ENCODE measurements around the gene RBMS1.

DNA sequence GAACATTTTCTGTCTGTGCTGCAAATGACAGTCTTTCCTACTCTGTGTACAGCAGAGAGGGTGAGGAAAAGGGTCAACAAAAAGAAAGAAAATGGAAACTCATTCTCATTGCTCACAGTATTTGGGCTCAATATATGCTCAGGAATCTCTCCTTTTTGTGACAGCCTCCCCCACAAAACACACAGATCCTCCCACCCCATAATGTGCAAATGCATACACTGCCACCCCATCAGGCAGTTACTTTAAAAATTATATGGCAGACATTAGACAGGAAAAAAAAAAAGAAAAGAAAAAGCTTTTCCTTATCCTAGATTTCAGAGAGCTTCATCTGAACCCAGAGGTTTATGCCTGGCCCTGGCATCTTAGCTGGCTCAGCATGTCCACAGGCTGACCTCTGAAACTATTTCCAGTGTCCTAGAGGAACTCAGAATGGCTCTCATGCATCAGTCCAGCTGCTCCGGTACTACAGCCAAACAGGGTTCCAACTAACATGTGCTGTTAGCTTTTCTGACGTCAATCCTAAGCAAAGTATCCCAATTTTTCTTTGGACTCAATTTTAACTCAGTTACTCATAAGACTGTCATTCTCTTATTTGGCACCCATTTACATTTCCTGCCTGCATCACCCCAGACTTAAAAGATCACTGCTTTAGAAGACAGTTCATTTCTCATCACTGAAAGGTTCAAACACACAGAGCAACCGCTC lies 105.9 kb downstream of the RBMS1 start:
- TF ChIP-seq YY1 (IDR thresholded peaks at IDR 0.05; ENCODE audit: insufficient read depth, insufficient replicate concordance, low read depth, low read length) (no peak), TARDBP (CRISPR knock-in tag; IDR thresholded peaks at IDR 0.05) (no peak), CEBPB (IDR thresholded peaks at IDR 0.05; ENCODE audit: borderline replicate concordance, low read depth, low read length) (no peak), POLR2A (IDR thresholded peaks at IDR 0.05; ENCODE audit: insufficient read depth in 1 of 2, low read depth in 2 of 2, low read length in 2 of 2) (no peak), JUND (CRISPR knock-in tag; IDR thresholded peaks at IDR 0.05) (no peak), MEF2D (CRISPR knock-in tag; IDR thresholded peaks at IDR 0.05) (no peak), RARG (CRISPR knock-in tag; IDR thresholded peaks at IDR 0.05; ENCODE audit: low read depth) (no peak), ZBTB8A (CRISPR knock-in tag; IDR thresholded peaks at IDR 0.05; ENCODE audit: borderline replicate concordance, low read depth) (no peak), ATF1 (CRISPR knock-in tag; IDR thresholded peaks at IDR 0.05) (no peak)
- TF ChIP-seq, protein P1, sequence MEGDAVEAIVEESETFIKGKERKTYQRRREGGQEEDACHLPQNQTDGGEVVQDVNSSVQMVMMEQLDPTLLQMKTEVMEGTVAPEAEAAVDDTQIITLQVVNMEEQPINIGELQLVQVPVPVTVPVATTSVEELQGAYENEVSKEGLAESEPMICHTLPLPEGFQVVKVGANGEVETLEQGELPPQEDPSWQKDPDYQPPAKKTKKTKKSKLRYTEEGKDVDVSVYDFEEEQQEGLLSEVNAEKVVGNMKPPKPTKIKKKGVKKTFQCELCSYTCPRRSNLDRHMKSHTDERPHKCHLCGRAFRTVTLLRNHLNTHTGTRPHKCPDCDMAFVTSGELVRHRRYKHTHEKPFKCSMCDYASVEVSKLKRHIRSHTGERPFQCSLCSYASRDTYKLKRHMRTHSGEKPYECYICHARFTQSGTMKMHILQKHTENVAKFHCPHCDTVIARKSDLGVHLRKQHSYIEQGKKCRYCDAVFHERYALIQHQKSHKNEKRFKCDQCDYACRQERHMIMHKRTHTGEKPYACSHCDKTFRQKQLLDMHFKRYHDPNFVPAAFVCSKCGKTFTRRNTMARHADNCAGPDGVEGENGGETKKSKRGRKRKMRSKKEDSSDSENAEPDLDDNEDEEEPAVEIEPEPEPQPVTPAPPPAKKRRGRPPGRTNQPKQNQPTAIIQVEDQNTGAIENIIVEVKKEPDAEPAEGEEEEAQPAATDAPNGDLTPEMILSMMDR (CRISPR knock-in tag; IDR thresholded peaks at IDR 0.05) = no peak
- TF ChIP-seq, protein P2, sequence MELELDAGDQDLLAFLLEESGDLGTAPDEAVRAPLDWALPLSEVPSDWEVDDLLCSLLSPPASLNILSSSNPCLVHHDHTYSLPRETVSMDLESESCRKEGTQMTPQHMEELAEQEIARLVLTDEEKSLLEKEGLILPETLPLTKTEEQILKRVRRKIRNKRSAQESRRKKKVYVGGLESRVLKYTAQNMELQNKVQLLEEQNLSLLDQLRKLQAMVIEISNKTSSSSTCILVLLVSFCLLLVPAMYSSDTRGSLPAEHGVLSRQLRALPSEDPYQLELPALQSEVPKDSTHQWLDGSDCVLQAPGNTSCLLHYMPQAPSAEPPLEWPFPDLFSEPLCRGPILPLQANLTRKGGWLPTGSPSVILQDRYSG (CRISPR knock-in tag; IDR thresholded peaks at IDR 0.05) = no peak
- TF ChIP-seq, protein P3, sequence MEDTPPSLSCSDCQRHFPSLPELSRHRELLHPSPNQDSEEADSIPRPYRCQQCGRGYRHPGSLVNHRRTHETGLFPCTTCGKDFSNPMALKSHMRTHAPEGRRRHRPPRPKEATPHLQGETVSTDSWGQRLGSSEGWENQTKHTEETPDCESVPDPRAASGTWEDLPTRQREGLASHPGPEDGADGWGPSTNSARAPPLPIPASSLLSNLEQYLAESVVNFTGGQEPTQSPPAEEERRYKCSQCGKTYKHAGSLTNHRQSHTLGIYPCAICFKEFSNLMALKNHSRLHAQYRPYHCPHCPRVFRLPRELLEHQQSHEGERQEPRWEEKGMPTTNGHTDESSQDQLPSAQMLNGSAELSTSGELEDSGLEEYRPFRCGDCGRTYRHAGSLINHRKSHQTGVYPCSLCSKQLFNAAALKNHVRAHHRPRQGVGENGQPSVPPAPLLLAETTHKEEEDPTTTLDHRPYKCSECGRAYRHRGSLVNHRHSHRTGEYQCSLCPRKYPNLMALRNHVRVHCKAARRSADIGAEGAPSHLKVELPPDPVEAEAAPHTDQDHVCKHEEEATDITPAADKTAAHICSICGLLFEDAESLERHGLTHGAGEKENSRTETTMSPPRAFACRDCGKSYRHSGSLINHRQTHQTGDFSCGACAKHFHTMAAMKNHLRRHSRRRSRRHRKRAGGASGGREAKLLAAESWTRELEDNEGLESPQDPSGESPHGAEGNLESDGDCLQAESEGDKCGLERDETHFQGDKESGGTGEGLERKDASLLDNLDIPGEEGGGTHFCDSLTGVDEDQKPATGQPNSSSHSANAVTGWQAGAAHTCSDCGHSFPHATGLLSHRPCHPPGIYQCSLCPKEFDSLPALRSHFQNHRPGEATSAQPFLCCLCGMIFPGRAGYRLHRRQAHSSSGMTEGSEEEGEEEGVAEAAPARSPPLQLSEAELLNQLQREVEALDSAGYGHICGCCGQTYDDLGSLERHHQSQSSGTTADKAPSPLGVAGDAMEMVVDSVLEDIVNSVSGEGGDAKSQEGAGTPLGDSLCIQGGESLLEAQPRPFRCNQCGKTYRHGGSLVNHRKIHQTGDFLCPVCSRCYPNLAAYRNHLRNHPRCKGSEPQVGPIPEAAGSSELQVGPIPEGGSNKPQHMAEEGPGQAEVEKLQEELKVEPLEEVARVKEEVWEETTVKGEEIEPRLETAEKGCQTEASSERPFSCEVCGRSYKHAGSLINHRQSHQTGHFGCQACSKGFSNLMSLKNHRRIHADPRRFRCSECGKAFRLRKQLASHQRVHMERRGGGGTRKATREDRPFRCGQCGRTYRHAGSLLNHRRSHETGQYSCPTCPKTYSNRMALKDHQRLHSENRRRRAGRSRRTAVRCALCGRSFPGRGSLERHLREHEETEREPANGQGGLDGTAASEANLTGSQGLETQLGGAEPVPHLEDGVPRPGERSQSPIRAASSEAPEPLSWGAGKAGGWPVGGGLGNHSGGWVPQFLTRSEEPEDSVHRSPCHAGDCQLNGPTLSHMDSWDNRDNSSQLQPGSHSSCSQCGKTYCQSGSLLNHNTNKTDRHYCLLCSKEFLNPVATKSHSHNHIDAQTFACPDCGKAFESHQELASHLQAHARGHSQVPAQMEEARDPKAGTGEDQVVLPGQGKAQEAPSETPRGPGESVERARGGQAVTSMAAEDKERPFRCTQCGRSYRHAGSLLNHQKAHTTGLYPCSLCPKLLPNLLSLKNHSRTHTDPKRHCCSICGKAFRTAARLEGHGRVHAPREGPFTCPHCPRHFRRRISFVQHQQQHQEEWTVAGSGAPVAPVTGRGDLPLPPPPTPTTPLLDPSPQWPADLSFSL (CRISPR knock-in tag; IDR thresholded peaks at IDR 0.05) = no peak
- TF ChIP-seq, protein P4, sequence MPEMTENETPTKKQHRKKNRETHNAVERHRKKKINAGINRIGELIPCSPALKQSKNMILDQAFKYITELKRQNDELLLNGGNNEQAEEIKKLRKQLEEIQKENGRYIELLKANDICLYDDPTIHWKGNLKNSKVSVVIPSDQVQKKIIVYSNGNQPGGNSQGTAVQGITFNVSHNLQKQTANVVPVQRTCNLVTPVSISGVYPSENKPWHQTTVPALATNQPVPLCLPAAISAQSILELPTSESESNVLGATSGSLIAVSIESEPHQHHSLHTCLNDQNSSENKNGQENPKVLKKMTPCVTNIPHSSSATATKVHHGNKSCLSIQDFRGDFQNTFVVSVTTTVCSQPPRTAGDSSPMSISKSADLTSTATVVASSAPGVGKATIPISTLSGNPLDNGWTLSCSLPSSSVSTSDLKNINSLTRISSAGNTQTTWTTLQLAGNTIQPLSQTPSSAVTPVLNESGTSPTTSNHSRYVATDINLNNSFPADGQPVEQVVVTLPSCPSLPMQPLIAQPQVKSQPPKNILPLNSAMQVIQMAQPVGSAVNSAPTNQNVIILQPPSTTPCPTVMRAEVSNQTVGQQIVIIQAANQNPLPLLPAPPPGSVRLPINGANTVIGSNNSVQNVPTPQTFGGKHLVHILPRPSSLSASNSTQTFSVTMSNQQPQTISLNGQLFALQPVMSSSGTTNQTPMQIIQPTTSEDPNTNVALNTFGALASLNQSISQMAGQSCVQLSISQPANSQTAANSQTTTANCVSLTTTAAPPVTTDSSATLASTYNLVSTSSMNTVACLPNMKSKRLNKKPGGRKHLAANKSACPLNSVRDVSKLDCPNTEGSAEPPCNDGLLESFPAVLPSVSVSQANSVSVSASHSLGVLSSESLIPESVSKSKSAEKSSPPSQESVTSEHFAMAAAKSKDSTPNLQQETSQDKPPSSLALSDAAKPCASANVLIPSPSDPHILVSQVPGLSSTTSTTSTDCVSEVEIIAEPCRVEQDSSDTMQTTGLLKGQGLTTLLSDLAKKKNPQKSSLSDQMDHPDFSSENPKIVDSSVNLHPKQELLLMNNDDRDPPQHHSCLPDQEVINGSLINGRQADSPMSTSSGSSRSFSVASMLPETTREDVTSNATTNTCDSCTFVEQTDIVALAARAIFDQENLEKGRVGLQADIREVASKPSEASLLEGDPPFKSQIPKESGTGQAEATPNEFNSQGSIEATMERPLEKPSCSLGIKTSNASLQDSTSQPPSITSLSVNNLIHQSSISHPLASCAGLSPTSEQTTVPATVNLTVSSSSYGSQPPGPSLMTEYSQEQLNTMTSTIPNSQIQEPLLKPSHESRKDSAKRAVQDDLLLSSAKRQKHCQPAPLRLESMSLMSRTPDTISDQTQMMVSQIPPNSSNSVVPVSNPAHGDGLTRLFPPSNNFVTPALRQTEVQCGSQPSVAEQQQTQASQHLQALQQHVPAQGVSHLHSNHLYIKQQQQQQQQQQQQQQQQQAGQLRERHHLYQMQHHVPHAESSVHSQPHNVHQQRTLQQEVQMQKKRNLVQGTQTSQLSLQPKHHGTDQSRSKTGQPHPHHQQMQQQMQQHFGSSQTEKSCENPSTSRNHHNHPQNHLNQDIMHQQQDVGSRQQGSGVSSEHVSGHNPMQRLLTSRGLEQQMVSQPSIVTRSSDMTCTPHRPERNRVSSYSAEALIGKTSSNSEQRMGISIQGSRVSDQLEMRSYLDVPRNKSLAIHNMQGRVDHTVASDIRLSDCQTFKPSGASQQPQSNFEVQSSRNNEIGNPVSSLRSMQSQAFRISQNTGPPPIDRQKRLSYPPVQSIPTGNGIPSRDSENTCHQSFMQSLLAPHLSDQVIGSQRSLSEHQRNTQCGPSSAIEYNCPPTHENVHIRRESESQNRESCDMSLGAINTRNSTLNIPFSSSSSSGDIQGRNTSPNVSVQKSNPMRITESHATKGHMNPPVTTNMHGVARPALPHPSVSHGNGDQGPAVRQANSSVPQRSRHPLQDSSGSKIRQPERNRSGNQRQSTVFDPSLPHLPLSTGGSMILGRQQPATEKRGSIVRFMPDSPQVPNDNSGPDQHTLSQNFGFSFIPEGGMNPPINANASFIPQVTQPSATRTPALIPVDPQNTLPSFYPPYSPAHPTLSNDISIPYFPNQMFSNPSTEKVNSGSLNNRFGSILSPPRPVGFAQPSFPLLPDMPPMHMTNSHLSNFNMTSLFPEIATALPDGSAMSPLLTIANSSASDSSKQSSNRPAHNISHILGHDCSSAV (CRISPR knock-in tag; IDR thresholded peaks at IDR 0.05; ENCODE audit: borderline replicate concordance) = no peak

Measured in HepG2 (cell line).